HCT116 (cell line): ENCODE data around the gene SUGCT.

ENCODE experiments used
- CEBPB ChIP-seq: IDR thresholded peaks from 2 replicates; pipeline ENCODE4 v1.6.1; 2012; ENCODE audit warnings: low read depth
- CTCF ChIP-seq, 3 experiments: fragments of 200-600 bp in 1 of 3; sonication (generic) in 1 of 3; IDR thresholded peaks in 2 of 3; conservative IDR thresholded peaks in 1 of 3; 2 replicates each; pipeline ENCODE4 v1.5.1; 2012 to 2017; ENCODE audit warnings: low read depth in 2 of 3, low read length in 2 of 3, antibody characterized with exemption in 1 of 3, borderline replicate concordance in 1 of 3, control low read depth in 1 of 3, mild to moderate bottlenecking in 1 of 3, mixed read lengths in 1 of 3, mixed run types in 1 of 3, moderate library complexity in 1 of 3; ENCODE audit not compliant: insufficient read depth in 1 of 3
- EZH2 ChIP-seq: fragments of 200-600 bp; sonication (generic); IDR thresholded peaks from 2 replicates; pipeline ENCODE4 v1.6.1; 2017; ENCODE audit warnings: antibody characterized with exemption, mixed run types
- POLR2A ChIP-seq: IDR thresholded peaks from 2 replicates; pipeline ENCODE4 v1.7.0; 2011; ENCODE audit warnings: borderline replicate concordance; ENCODE audit not compliant: insufficient read depth, insufficient read length; ENCODE audit errors: extremely low read depth
- REST ChIP-seq: IDR thresholded peaks from 2 replicates; pipeline ENCODE4 v1.6.1; 2012; ENCODE audit warnings: low read depth
- ZBTB33 ChIP-seq: IDR thresholded peaks from 2 replicates; pipeline ENCODE4 v1.6.1; 2011; ENCODE audit warnings: mild to moderate bottlenecking, low read length, moderate library complexity; ENCODE audit not compliant: insufficient replicate concordance; ENCODE audit errors: extremely low read depth
- ZFX ChIP-seq: fragments of 450-650 bp; IDR thresholded peaks from 2 replicates; pipeline ENCODE4 v1.6.1; 2017
- ZNF274 ChIP-seq: fragments of 200-500 bp; sonication (Bioruptor generic); IDR thresholded peaks from 2 replicates; pipeline ENCODE4 v1.6.1; 2014; ENCODE audit warnings: mild to moderate bottlenecking, low read depth, low read length, inconsistent platforms

GRCh38 chr7:40874756-40875155, 740.0 kb downstream of the SUGCT start:
- TF ChIP-seq ZBTB33 (no peak), CTCF (IDR thresholded peaks at IDR 0.05 in 2 of 3, conservative IDR thresholded peaks at IDR 0.05 in 1 of 3; ENCODE audit: borderline replicate concordance in 1 of 3, insufficient read depth in 1 of 3, low read depth in 2 of 3, low read length in 2 of 3) (no peak), EZH2 (no peak), ZNF274 (no peak), CEBPB (no peak), REST (no peak), POLR2A (no peak), ZFX (no peak)
